HG03457 (cell line): Measurements from ENCODE around the gene GATC.
"Not testable (repeated sequence)": the region's sequence is repeated elsewhere in the genome, so short reads cannot be mapped to it uniquely, and the experiment has no call there.

Experiments
- ATAC-seq: cut with Tn5 transposase; IDR thresholded peaks from one replicate; pipeline ENCODE4 v1.9.1; 2021; ENCODE audit warnings: moderate number of reproducible peaks; ENCODE audit not compliant: unreplicated experiment

The GATC gene

GRCh38 chr12:120468821-120469449 is 22.7 kb downstream of the GATC start:
- peak; percentile 21 for ATAC-seq

DNA sequence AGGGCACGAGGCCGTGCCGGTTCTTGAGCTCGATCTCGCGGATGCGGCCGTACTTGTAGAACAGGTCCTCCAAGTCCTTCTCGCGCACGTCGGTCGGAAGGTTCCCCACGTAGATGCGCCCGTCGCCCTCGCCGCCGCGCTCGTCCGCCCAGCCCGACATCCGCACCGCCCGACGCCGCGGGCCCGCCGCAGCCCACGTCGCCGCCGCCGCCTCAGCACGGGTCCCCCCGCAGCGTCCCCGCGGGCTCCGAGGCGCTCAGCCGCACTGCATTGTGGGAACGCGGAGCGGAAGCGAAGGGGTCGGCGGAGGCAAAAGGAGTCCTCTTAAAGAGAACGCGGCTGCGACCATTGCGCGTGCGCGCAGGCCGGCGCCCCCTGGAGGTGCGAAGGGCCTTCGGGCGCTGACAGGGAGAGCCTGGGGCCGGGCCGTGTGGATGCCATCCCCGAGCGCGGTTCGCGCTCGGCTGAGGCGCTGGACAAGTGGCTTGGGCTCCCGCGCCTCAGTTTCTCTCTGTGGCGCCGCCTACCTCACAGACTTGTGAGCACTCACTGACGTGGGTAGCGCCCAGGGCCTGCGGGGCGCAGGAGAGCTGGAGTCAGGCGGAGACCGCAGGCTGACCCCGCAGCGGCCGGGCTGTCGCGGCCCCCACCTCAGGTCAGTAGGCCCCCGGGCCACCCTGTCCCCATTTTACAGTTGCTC is 23.4 kb downstream of the GATC start, which contains the start of gene SRSF9:
TSS of gene SRSF9 (minus strand) at position 299 of the 700 bp plus-strand sequence. CDS start at position 160, 139 bp downstream.
- peak; percentile 81 for ATAC-seq

DNA sequence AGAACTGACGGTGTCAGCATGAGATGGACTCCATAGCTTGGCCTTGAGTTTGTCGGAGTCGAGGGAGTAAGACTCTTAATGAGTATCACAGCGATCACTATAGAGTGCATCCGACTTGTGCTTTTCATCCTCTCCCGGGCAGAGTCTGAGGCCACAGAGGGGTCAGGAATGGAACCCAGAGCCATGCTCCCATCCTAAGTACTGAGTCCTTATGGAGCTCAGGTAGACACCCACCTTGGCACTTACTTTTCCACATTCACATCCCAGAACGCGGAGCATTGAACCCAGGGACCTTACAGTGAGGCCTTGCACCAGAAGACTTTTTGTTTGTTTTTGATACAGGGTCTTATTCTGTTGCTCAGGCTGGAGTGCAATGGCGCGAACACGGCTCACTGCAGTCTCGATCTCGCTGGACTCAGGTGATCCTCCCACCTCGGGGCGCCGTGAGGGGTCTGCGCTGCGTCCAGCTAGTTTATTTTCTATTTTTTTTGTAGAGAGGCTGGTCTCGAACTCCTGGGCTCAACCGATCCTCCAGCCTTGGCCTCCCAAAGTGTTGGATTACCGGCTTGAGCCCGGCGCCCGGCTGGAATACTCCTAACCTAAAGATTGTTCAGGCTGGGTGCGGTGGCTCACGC is 24.0 kb downstream of the GATC start:
- ATAC-seq: peak; percentile 6

DNA sequence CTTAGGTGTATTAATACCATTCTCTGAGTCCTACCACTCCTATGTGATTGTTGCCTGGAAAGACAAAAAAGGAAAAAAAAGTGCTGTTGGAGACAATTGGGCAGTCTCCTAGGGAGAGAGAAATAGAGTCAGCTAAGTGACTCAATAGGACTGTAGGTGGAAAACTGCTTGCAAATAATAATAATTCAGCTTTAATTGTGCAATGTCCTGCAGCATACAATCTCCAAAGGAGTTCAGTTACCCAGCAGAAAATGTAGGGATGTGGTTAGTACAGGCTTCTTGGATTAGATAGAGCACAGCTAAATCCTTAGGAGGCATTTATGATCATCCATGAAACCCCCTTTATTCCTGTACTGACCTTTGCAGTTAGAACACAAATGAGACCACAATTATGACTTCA is 26.3 kb downstream of the GATC start:
- ATAC-seq: no peak

GRCh38 chr12:120473807-120474615 is 27.8 kb downstream of the GATC start:
- ATAC-seq: no peak

DNA sequence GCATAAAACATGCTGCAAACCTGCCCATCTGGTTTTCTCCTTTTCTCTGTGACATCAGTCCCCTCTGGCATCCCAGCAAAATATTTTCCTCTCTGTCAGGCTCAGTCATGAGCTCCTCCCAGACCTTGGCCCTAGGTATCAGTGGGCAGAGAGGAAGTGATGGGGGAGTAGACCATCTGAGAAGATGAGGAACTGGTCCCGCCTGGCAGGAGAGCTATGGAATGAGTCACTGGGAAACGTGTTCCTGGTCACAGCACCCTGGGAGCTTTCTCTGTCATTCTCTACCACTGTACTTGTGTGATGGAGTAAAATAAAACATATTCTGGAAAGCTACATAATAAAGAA is 28.3 kb downstream of the GATC start:
- no peak for ATAC-seq

- no peak for ATAC-seq
These were observed 29.4 kb downstream of the GATC start for GRCh38 chr12:120475643-120476042.

DNA sequence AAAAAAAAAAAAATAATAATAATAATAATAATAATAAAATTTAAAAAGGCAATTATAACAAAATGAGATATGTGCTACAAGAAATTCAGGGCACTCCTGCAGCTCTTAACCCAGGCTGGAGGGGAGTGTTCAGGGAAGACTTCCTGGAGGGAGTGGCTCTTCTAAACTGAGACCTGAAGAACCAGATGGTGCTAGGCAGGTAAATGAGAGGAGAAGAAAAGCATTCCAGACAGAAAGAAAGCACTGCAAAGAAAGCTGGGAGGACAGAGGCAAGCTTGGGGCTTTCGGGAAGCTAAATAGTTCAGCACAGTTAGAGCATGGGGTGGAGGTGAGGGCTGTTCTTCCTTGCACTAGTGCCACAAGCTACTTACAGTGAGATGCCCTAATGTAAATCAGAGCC is 33.2 kb downstream of the GATC start:
- no peak for ATAC-seq

GRCh38 chr12:120480211-120480610 is 34.0 kb downstream of the GATC start:
- ATAC-seq: no peak

- no peak for ATAC-seq
These were observed 35.0 kb downstream of the GATC start for GRCh38 chr12:120481022-120481767.

GRCh38 chr12:120483621-120484020 is 37.4 kb downstream of the GATC start:
- ATAC-seq: no peak

GRCh38 chr12:120485961-120486881 is 40.0 kb downstream of the GATC start:
- no peak for ATAC-seq

- not testable (repeated sequence) for ATAC-seq
These were observed 41.3 kb downstream of the GATC start for GRCh38 chr12:120487552-120487951.

GRCh38 chr12:120488057-120488640 is 41.9 kb downstream of the GATC start:
- no peak for ATAC-seq

DNA sequence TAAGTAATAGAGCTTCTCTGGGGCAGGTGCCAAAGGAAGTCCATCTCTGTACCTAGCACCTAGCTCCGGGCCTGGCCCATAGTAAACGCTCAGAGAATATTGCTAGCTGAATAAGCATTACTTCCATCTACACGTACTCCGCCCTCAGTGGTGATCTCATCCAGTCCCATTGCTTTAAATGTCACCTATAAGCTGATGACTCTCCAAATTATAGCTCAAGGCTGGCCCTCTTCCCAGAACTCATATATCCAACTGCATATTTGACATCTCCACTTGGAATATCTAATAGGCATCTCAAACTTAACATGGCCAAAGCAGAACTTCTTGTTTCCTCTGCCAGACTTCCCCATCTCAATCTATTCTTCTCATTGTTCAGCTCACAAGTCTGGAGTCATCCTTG is 42.8 kb downstream of the GATC start:
- no peak for ATAC-seq

GRCh38 chr12:120490325-120490724 is 44.1 kb downstream of the GATC start:
- ATAC-seq: no peak

GRCh38 chr12:120490833-120491512 is 44.7 kb downstream of the GATC start:
- ATAC-seq: no peak

GRCh38 chr12:120495186-120495730 is 49.0 kb downstream of the GATC start:
- ATAC-seq: no peak
